ENCODE data around the gene SLC26A8. TPM values are rescaled to one million over a fixed set of nuclear protein-coding genes. Genes with fewer than 3 reads are reported as not detected.

Gene SLC26A8
- total and polyA plus RNA-seq, 9 donors: 0.07 to 0.17 (median 0.10) TPM; not detected in 4

GRCh38 chr6:36050947-36051710 is 26.7 kb upstream of the SLC26A8 start:
- no peaks in the 10 kb centered on the region for H3K36me3 ChIP-seq
- DNase-seq: no peak
- 86 to 96% (median 95%) methylated on average over 16 of the region's 16 CpGs for WGBS, 3 donors
- H3K27ac ChIP-seq: no peak overlapping the region
- intact Hi-C loops (cut with DNase I): no loop called here
- H3K9me3 ChIP-seq: no peaks in the 10 kb centered on the region
- TF ChIP-seq EP300 (IDR thresholded peaks at IDR 0.05) (no peak), CTCF (IDR thresholded peaks at IDR 0.05) (no peak), POLR2A (IDR thresholded peaks at IDR 0.05) (no peak)
- no peaks in the 10 kb centered on the region for H3K27me3 ChIP-seq
- H3K4me3 ChIP-seq: no peak overlapping the region
- H3K4me1 ChIP-seq (ENCODE audit: insufficient read depth): peaks cover 7% of the 10 kb centered on the region

- H3K27ac ChIP-seq: no peak overlapping the region
- no peak for DNase-seq
- no peak for TF ChIP-seq EP300 (IDR thresholded peaks at IDR 0.05)
- no peak for TF ChIP-seq CTCF (IDR thresholded peaks at IDR 0.05)
- TF ChIP-seq POLR2A (IDR thresholded peaks at IDR 0.05): no peak
- no peaks in the 10 kb centered on the region for H3K27me3 ChIP-seq
- H3K4me3 ChIP-seq: no peak overlapping the region
- peaks cover 7% of the 10 kb centered on the region for H3K4me1 ChIP-seq (ENCODE audit: insufficient read depth)
- intact Hi-C loops (cut with DNase I): no loop called here
- no peaks in the 10 kb centered on the region for H3K36me3 ChIP-seq
- WGBS, 3 donors: 85 to 96% (median 87%) methylated on average over 1 of the region's 1 CpG
- H3K9me3 ChIP-seq: no peaks in the 10 kb centered on the region
These were observed 25.9 kb upstream of the SLC26A8 start for GRCh38 chr6:36050305-36050704.

GRCh38 chr6:36049582-36049981 is 25.1 kb upstream of the SLC26A8 start:
- TF ChIP-seq CTCF (IDR thresholded peaks at IDR 0.05): no peak
- TF ChIP-seq POLR2A (IDR thresholded peaks at IDR 0.05): no peak
- TF ChIP-seq EP300 (IDR thresholded peaks at IDR 0.05): no peak
- Histone ChIP-seq H3K27ac (no peak overlapping the region), H3K27me3 (no peaks in the 10 kb centered on the region), H3K36me3 (no peaks in the 10 kb centered on the region), H3K4me1 (ENCODE audit: insufficient read depth) (peaks cover 2% of the 10 kb centered on the region), H3K4me3 (no peak overlapping the region), H3K9me3 (no peaks in the 10 kb centered on the region)
- intact Hi-C loops (cut with DNase I): no loop called here
- 96 to 100% (median 98%) methylated on average over 2 of the region's 2 CpGs for WGBS, 3 donors
- DNase-seq: no peak

GRCh38 chr6:36042618-36043260 is 18.3 kb upstream of the SLC26A8 start:
- no peak for TF ChIP-seq CTCF (IDR thresholded peaks at IDR 0.05)
- no peaks in the 10 kb centered on the region for H3K9me3 ChIP-seq
- WGBS, 3 donors: 95 to 97% (median 96%) methylated on average over 12 of the region's 12 CpGs
- H3K27me3 ChIP-seq: no peaks in the 10 kb centered on the region
- intact Hi-C loops (cut with DNase I): no loop called here
- no peak for DNase-seq
- peaks cover 9% of the 10 kb centered on the region for H3K4me1 ChIP-seq (ENCODE audit: insufficient read depth)
- no peak overlapping the region for H3K27ac ChIP-seq
- H3K36me3 ChIP-seq: no peaks in the 10 kb centered on the region
- H3K4me3 ChIP-seq: no peak overlapping the region
